Body of pancreas (tissue), 4 donors: ENCODE data around the gene RAB11FIP3. TPM values are rescaled to one million over a fixed set of nuclear protein-coding genes. Genes with fewer than 3 reads are reported as not detected.

Experiments
- ATAC-seq: fragments of 150-250 bp; one replicate; pipeline ENCODE4 v1.9.1; 2016
- DNase-seq, 4 donors: peaks; one replicate each; pipeline ENCODE4 v3.0.0-alpha.2; 2019
- H3K27ac ChIP-seq, 4 donors: fragments of 200-600 bp; sonication (generic); 1 replicate in 3 of 4; 2 replicates in 1 of 4; pipeline versions ENCODE4 v1.5.1 to v1.6.1; 2016 to 2019; ENCODE audit warnings: mild to moderate bottlenecking in 1 of 4, mixed read lengths in 1 of 4, moderate library complexity in 1 of 4
- H3K27me3 ChIP-seq, 2 donors: fragments of 200-600 bp; sonication (generic); one replicate each; pipeline ENCODE4 v1.6.0; 2016; ENCODE audit warnings: mild to moderate bottlenecking in 1 of 2
- H3K36me3 ChIP-seq, 2 donors: fragments of 200-600 bp; sonication (generic); replicated peaks in 1 of 2; 2 replicates each; pipeline ENCODE4 v1.5.1; 2016; ENCODE audit warnings: low read depth in 2 of 2; ENCODE audit not compliant: insufficient read depth in 1 of 2
- H3K4me1 ChIP-seq: fragments of 200-600 bp; sonication (generic); one replicate; pipeline ENCODE4 v1.6.0; 2016
- H3K4me3 ChIP-seq, 2 donors: fragments of 200-600 bp; sonication (generic); 1 replicate in 1 of 2; 2 replicates in 1 of 2; pipeline ENCODE4 v1.5.1; 2016 to 2019
- H3K9me3 ChIP-seq, 3 donors: fragments of 200-600 bp; sonication (generic); 1 replicate in 2 of 3; 2 replicates in 1 of 3; pipeline ENCODE4 v1.5.1; 2016
- POLR2A ChIP-seq, 3 donors: fragments of 450-650 bp; IDR thresholded peaks; one replicate each; pipeline ENCODE4 v1.6.1; 2016; ENCODE audit warnings: antibody characterized with exemption in 3 of 3, mild to moderate bottlenecking in 2 of 3
- WGBS, 2 donors: methylation state at CpG; one replicate each; pipeline ENCODE4 v1.1.5; 2017; 5-methylcytosine and 5-hydroxymethylcytosine counted together
- intact Hi-C: fragments of 100-400 bp; cut with DNase I; formaldehyde crosslinking; loops from one replicate; pipeline ENCODE4 v1.15.1; 2023
- total RNA-seq, 2 donors: library from RNA; depleted of rRNA; stranded (reverse); fragments of >200 nt; gene quantifications; one replicate each; pipeline ENCODE4 v1.1.0, GENCODE V29; 2016
- TF ChIP-seq, protein P1 (sequence below), 7 experiments: fragments of 450-650 bp in 4 of 7; fragments of 200-600 bp in 3 of 7; sonication (generic) in 3 of 7; IDR thresholded peaks; one replicate each; pipeline ENCODE4 v1.5.1; 2016 to 2019; ENCODE audit warnings: antibody characterized with exemption in 7 of 7

RAB11FIP3 gene
- total RNA-seq, 2 donors from 2014 or later = 50.1 to 122 TPM

DNA sequence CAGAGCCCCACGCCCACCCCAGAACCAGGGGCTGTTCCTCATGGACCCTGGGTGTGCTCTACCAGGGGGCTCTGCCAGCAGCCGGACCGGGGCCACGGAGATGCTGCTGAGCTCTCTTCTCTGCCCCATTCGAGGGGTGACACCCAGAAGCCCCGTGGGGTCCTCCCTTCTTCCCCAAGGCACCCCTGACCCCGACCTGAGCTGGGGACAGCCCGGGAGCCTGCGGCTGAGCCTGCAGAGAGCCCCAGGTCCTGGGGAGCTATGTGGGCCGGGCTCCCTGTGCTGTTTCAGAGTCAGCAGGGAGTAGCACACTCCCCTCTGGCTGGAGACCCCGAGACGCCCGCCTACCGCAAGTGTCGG, 133.6 kb downstream of the RAB11FIP3 start:
- Histone ChIP-seq H3K36me3 (no peaks in the 10 kb centered on the region), H3K9me3 (no peaks in the 10 kb centered on the region), H3K27ac (no peak overlapping the region), H3K4me3 (no peak overlapping the region), H3K27me3 (no peaks in the 10 kb centered on the region), H3K4me1 (peaks cover 22% of the 10 kb centered on the region)
- DNase-seq = no peak
- WGBS, 2 donors = 83 to 92% methylated on average over 5 to 14 of the region's 15 CpGs
- intact Hi-C loops = no loop called here
- TF ChIP-seq, protein P1, sequence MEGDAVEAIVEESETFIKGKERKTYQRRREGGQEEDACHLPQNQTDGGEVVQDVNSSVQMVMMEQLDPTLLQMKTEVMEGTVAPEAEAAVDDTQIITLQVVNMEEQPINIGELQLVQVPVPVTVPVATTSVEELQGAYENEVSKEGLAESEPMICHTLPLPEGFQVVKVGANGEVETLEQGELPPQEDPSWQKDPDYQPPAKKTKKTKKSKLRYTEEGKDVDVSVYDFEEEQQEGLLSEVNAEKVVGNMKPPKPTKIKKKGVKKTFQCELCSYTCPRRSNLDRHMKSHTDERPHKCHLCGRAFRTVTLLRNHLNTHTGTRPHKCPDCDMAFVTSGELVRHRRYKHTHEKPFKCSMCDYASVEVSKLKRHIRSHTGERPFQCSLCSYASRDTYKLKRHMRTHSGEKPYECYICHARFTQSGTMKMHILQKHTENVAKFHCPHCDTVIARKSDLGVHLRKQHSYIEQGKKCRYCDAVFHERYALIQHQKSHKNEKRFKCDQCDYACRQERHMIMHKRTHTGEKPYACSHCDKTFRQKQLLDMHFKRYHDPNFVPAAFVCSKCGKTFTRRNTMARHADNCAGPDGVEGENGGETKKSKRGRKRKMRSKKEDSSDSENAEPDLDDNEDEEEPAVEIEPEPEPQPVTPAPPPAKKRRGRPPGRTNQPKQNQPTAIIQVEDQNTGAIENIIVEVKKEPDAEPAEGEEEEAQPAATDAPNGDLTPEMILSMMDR (IDR thresholded peaks at IDR 0.05) = no peak
- no peak for TF ChIP-seq POLR2A (IDR thresholded peaks at IDR 0.05)
- no peak for ATAC-seq

DNA sequence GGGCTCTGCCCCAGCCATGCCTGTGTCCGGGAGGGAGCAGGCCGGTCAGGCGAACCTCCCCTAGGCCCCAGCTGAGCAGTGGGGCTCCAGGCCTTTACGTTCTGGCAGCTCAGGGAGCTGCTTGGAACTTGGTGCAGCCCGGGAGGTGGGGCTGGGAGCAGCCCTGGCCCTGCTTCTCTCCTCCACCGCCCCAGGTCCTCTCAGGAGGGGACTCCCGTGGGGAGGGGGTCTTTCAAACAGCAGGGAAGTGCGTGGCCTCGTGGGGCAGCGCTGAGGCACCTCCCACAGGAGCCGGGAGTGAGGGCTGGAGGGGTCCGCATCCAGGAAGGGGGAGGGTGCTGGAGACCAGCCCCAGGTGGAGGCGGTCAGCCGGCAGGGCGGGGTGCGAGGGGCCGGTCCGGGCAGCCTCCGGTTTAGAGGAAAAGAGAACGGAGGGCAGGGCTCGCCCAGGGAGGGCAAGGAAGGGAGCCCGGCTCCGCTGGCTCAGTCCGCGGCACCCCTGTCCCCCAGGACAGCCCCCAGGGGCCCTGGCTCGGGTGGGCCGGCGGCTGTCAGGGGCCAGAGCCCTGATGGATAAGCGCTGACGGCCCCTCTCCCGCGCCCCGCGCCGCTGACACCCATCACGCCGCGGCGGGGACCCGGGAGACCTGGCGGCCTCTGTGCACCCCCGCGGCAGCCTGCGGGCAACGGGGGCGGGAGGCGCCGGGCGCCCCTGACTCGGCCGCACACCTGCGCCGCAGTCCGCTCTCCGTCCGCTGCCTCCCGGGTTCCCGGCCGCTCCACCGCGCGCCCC, 134.2 kb downstream of the RAB11FIP3 start:
- intact Hi-C loops = no loop called here
- DNase-seq (no peak), ATAC-seq (no peak)
- H3K27me3 ChIP-seq = no peaks in the 10 kb centered on the region
- H3K36me3 ChIP-seq = no peaks in the 10 kb centered on the region
- 33 to 64% methylated on average over 24 to 40 of the region's 62 CpGs for WGBS, 2 donors
- H3K4me3 ChIP-seq = no peak overlapping the region
- TF ChIP-seq POLR2A (IDR thresholded peaks at IDR 0.05) = no peak
- TF ChIP-seq, protein P1 (IDR thresholded peaks at IDR 0.05) = no peak
- H3K27ac ChIP-seq = no peak overlapping the region
- peaks cover 22% of the 10 kb centered on the region for H3K4me1 ChIP-seq
- no peaks in the 10 kb centered on the region for H3K9me3 ChIP-seq

DNA sequence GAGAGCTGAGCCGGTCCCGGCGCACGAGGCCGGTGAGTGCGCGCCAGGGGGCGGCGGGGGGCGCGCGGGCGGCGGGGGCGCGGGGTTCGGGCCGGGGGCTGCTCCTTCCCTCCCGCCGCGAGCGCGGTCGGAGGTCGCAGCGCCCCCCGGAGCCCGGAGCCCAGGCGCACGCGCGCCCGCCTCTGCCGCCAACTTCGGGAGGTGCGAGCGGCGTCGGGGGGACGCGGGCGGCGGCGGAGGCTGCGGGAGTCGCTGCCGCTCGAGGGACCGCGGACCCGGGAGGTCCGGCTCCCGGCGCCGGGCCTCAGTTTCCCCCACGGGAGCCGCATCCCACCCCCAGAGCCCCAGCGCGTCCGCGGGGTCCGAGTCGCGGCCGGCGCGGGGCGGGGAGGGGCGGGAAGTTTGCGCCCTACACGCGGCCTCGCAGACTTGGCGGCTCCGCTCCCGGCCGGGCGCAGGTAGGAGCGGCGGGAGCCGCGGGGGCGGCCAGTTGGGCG, 134.8 kb downstream of the RAB11FIP3 start, which contains the start of gene PRR35:
PRR35 (plus strand) TSS at position 191 of the 497 bp plus-strand sequence. CDS start 2,901 bp downstream, outside the sequence.
- intact Hi-C loops = no loop called here
- no peaks in the 10 kb centered on the region for H3K9me3 ChIP-seq
- 1% methylated on average over 49 of the region's 84 CpGs; no CpG with 5 or more reads in 1 of the 2 donors for WGBS, 2 donors
- TF ChIP-seq POLR2A (IDR thresholded peaks at IDR 0.05) = no peak
- TF ChIP-seq, protein P1 (IDR thresholded peaks at IDR 0.05) = no peak
- H3K27me3 ChIP-seq = no peaks in the 10 kb centered on the region
- ATAC-seq (no peak), DNase-seq (no peak)
- peaks cover 22% of the 10 kb centered on the region for H3K4me1 ChIP-seq
- H3K36me3 ChIP-seq = no peaks in the 10 kb centered on the region
- H3K4me3 ChIP-seq = no peak within 1 kb of the TSS
- no peak within 1 kb of the TSS for H3K27ac ChIP-seq

DNA sequence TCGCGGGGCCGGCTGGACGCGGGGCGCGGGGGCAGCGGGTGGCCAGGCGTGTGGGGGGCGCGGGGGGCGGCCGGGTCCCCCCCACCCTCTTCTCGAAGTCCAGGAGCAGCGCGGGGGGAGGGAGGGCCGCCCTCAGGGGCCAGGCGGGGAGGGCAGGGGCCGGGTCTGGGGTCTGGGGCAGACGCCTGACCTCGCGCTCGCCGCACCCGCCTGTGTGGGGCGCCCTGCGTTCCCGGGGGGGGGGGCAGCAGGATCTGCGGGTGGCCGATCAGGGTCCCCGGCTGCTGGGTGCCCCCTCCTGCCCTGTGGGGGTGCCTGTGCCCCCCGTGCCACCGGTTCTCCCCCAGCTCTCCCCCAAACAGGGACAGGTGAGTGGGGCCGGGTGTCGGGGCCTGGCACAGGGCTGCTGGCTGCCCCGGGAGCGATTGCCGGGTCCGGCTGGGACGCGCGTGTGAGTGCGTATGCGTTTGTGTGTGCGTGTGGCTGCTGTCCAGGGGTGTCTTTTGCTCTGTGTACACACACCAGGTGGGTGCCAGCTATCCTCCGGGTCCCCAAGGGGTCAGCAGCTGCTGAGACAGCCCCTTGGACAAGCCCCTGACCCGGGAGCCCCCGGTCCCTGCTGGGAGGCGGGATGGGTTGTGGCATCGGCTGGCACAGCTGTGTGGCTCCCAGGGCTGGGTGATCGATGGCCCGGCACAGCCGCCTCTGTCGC, 135.4 kb downstream of the RAB11FIP3 start:
- WGBS, 2 donors = 3% methylated on average over 26 of the region's 54 CpGs; no CpG with 5 or more reads in 1 of the 2 donors
- peak; percentile 62 for ATAC-seq
- no peak overlapping the region for H3K4me3 ChIP-seq

More for the DNA sequence above, 135.4 kb downstream of the RAB11FIP3 start:
- no peak for TF ChIP-seq POLR2A (IDR thresholded peaks at IDR 0.05)
- TF ChIP-seq, protein P1 (IDR thresholded peaks at IDR 0.05) = no peak
- H3K27ac ChIP-seq = no peak overlapping the region
- peaks cover 22% of the 10 kb centered on the region for H3K4me1 ChIP-seq
- intact Hi-C loops = no loop called here
- peak in 3 of 4 donors; percentile 58 to 64 (median 61) for DNase-seq
- H3K27me3 ChIP-seq = no peaks in the 10 kb centered on the region
- H3K9me3 ChIP-seq = no peaks in the 10 kb centered on the region
- no peaks in the 10 kb centered on the region for H3K36me3 ChIP-seq
